HG02973 (cell line): ENCODE results near the gene CFAP74.
A peak's percentile ranks its signal among the peaks of the same experiment; 100 is the strongest.

Experiments
- ATAC-seq: cut with Tn5 transposase; IDR thresholded peaks from one replicate; pipeline ENCODE4 v1.9.1; 2021; ENCODE audit warnings: moderate library complexity; ENCODE audit not compliant: unreplicated experiment

The CFAP74 gene

DNA sequence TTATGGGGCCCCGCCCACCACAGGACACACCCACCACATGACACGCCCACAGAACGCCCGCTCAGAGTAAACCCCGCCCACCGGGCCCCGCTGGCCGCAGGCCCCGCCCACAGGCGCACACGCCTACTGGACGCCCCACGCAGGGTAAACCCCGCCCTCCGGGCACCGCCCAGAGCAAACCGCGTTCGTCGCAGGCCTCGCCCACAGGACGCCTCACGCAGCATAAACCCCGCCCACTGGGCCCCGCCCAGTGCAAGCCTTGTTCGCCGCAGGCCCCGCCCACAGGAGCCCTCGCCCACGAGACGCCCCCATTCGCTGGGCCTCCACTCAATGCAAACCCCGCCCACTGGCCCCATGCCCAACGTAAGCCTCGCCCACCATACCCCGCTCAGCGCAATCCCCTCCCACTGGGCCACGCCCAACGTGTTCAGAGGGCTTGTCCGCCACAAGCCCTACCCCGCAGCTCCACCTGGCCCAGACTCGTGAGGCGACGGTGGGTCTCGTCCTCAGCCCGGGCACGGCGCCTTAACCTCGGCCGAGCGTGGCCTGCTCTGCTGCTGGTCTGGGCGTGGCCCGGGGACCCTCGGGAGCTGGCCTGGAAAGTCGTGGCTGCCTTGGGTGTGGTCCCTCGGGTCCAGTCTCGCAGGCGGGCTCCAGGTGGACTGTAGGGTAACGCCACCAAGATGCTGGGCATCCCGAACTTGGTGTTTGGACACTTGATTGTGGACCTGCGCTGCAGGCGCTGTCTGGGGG, 84.1 kb downstream of the CFAP74 start:
- ATAC-seq, result peak; percentile 60

- ATAC-seq, result peak; percentile 25
Observed at GRCh38 chr1:1918901-1919303, 84.7 kb downstream of the CFAP74 start, which contains the start of gene TMEM52. TMEM52 (minus strand) TSS chr1:1919279; CDS start chr1:1919265, 14 bp downstream.

GRCh38 chr1:1917995-1918900, 85.3 kb downstream of the CFAP74 start:
- no peak for ATAC-seq

- ATAC-seq, result no peak
Observed at GRCh38 chr1:1917304-1917976, 86.1 kb downstream of the CFAP74 start.

GRCh38 chr1:1916851-1917251, 86.7 kb downstream of the CFAP74 start:
- ATAC-seq, result no peak

GRCh38 chr1:1915911-1916840, 87.4 kb downstream of the CFAP74 start:
- ATAC-seq, result no peak

GRCh38 chr1:1914971-1915692, 88.5 kb downstream of the CFAP74 start, which contains the start of gene CALML6:
CALML6 (plus strand) TSS chr1:1915260; CDS start chr1:1915281, 21 bp downstream.
- ATAC-seq, result no peak

- no peak for ATAC-seq
Observed at GRCh38 chr1:1914101-1914970, 89.2 kb downstream of the CFAP74 start.

GRCh38 chr1:1911350-1912041, 92.1 kb downstream of the CFAP74 start:
- ATAC-seq, result no peak

- ATAC-seq, result no peak
Observed at GRCh38 chr1:1910651-1911331, 92.8 kb downstream of the CFAP74 start.

DNA sequence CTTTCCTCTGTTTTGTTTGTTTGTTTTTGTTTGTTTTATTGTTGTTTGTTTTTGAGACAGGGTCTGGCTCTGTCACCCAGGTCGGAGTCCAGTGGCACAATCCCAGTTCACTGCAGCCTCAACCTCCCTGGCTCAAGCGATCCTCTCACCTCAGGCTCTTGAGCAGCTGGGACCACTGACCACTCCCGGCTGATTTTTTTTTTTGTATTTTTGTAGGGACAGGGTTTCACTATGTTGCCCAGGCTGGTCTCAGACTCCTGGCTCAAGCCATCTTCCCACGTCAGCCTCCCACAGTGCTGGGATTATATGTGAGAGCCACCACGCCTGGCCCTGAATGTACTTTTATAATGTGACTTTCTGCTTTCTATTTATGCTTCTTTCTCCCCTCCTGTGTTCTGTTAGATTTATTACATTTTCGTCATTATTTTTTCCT, 93.5 kb downstream of the CFAP74 start:
- ATAC-seq, result no peak

DNA sequence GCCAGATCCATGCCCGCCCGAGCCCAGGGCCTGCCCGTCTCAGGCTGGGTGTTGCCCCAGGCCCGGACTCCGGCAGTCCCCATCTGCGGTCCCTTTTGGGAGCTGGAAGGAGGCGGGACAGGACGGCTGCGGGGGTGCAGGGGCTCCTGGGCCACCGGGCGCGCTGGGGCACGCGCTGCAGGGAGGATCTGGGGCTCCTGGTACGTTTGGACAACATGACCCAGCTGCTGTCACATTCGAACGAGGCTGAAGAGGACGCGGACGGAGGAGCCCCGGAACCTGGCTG, 95.1 kb downstream of the CFAP74 start:
- ATAC-seq, result peak; percentile 11

GRCh38 chr1:1907098-1907736, 96.4 kb downstream of the CFAP74 start:
- no peak for ATAC-seq

- ATAC-seq, result no peak
Observed at GRCh38 chr1:1906185-1907097, 97.1 kb downstream of the CFAP74 start.

- ATAC-seq, result no peak
Observed at GRCh38 chr1:1903224-1903623, 100.4 kb downstream of the CFAP74 start.
